ENCODE results near the gene OR4C16.

OR4C16 gene

DNA sequence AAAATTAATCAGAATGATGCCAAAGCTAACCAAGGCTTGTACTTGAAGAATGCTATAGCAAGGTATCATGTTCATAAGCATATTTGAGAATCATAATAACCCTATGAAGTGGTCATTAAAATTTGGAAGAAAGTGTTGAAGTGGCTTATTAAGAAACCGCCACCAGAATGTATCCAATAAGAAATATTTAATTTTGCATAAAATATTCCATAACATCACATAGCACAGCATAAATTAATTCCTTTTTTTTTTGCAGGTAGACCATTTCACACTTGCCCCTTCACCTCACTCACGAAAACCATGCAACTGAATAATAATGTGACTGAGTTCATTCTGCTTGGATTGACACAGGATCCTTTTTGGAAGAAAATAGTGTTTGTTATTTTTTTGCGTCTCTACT is at the start of gene OR4C16:
Gene OR4C16, plus strand, starts transcription at position 301 of the 400 bp plus-strand sequence. Its CDS starts 0 bp downstream, at position 301.
- no peak for DNase-seq

DNA sequence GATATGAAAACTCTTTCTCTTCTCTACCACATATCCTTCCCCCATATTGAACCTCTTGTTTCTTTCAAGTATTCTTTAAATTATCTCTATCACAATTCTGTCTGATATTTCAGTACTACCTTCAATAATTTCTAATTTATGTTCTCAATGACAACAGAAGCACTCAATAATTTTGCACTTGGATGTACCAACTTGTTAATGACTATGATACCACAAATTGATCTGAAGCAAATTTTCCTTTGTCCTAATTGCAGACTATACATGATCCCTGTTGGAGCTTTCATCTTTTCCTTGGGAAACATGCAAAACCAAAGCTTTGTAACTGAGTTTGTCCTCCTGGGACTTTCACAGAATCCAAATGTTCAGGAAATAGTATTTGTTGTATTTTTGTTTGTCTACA is 17.8 kb upstream of the OR4C16 start, which contains the start of gene OR4C15:
Gene OR4C15, plus strand, starts transcription at position 301 of the 400 bp plus-strand sequence. Its CDS starts 0 bp downstream, at position 301.
- no peak for DNase-seq

DNA sequence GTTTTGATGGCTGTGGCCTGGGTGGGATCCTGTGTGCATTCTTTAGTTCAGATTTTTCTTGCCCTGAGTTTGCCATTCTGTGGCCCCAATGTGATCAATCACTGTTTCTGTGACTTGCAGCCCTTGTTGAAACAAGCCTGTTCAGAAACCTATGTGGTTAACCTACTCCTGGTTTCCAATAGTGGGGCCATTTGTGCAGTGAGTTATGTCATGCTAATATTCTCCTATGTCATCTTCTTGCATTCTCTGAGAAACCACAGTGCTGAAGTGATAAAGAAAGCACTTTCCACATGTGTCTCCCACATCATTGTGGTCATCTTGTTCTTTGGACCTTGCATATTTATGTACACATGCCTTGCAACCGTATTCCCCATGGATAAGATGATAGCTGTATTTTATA is 620 bp downstream of the OR4C16 start:
- DNase-seq, result no peak

DNA sequence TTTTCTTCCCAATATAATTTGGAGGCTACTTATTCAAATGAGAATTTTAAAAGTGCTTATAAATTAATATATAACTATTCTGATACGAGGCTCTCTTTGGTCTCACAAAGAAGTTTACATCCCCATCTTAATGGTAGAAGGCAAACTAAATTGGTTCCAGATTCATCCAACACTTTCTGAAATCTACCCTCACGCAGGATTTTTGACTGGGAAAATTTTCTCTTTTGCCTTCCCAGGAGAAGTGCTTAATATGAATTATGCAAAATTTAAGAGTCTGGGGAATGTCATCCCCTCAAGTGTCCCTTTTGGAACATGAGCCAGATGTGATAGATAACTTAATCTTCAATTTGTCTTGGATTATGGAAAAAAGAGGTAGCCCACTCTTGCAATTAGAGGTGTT is 35.6 kb downstream of the OR4C16 start, which contains the start of gene OR4C11:
Gene OR4C11, minus strand, starts transcription at position 101 of the 400 bp plus-strand sequence. CDS start 3,272 bp downstream, outside the sequence.
- DNase-seq, result no peak

Measured in NCI-H1417 treated with DMSO at 0.1 percent for 48 hours (cell line).